HEK293 (cell line): ENCODE results near the gene C1orf74.

ENCODE experiments used
- KLF16 ChIP-seq: fragments of 450-650 bp; formaldehyde crosslinking; IDR thresholded peaks from 2 replicates; pipeline ENCODE4 v1.5.1; 2017; ENCODE audit warnings: missing biosample characterization, missing genetic modification characterization
- KLF7 ChIP-seq: fragments of 450-650 bp; formaldehyde crosslinking; IDR thresholded peaks from 2 replicates; pipeline ENCODE4 v1.5.1; 2016; ENCODE audit warnings: missing biosample characterization, missing genetic modification characterization, borderline replicate concordance
- PRDM10 ChIP-seq: fragments of 450-650 bp; formaldehyde crosslinking; IDR thresholded peaks from 2 replicates; pipeline ENCODE4 v1.5.1; 2016; ENCODE audit warnings: missing biosample characterization, missing genetic modification characterization
- REST ChIP-seq: fragments of 450-650 bp; formaldehyde crosslinking; IDR thresholded peaks from 2 replicates; pipeline ENCODE4 v1.5.1; 2016; ENCODE audit warnings: missing biosample characterization, missing genetic modification characterization
- YY1 ChIP-seq: fragments of 450-650 bp; formaldehyde crosslinking; IDR thresholded peaks from 2 replicates; pipeline ENCODE4 v1.5.1; 2018; ENCODE audit warnings: missing biosample characterization, missing genetic modification characterization
- ZNF155 ChIP-seq: fragments of 450-650 bp; formaldehyde crosslinking; IDR thresholded peaks from 2 replicates; pipeline ENCODE4 v1.5.1; 2016; ENCODE audit warnings: missing biosample characterization, missing genetic modification characterization
- ZNF571 ChIP-seq: fragments of 450-650 bp; formaldehyde crosslinking; IDR thresholded peaks from 2 replicates; pipeline ENCODE4 v1.5.0; 2017; ENCODE audit warnings: missing biosample characterization, missing genetic modification characterization
- ZNF596 ChIP-seq: fragments of 450-650 bp; IDR thresholded peaks from 2 replicates; pipeline ENCODE4 v1.5.0; 2018; ENCODE audit warnings: missing biosample characterization, mild to moderate bottlenecking, missing genetic modification characterization, moderate library complexity
- ZNF747 ChIP-seq: fragments of 450-650 bp; formaldehyde crosslinking; IDR thresholded peaks from 2 replicates; pipeline ENCODE4 v1.5.1; 2016; ENCODE audit warnings: missing biosample characterization, missing genetic modification characterization
- ZNF830 ChIP-seq: fragments of 450-650 bp; IDR thresholded peaks from 2 replicates; pipeline ENCODE4 v1.5.0; 2018; ENCODE audit warnings: missing biosample characterization, missing genetic modification characterization, low read depth, mild to moderate bottlenecking, moderate library complexity
- ZSCAN16 ChIP-seq: fragments of 450-650 bp; formaldehyde crosslinking; IDR thresholded peaks from 2 replicates; pipeline ENCODE4 v1.5.1; 2016; ENCODE audit warnings: missing biosample characterization, missing genetic modification characterization
- TF ChIP-seq, protein P1 (sequence below): fragments of 450-650 bp; formaldehyde crosslinking; IDR thresholded peaks from 2 replicates; pipeline ENCODE4 v1.5.1; 2016; ENCODE audit warnings: missing biosample characterization, missing genetic modification characterization
- TF ChIP-seq, protein P2 (sequence below): fragments of 450-650 bp; formaldehyde crosslinking; IDR thresholded peaks from 2 replicates; pipeline ENCODE4 v1.5.1; 2016; ENCODE audit warnings: missing biosample characterization, missing genetic modification characterization

- TF ChIP-seq REST (tag by site-specific recombination): no peak
- TF ChIP-seq, protein P1, sequence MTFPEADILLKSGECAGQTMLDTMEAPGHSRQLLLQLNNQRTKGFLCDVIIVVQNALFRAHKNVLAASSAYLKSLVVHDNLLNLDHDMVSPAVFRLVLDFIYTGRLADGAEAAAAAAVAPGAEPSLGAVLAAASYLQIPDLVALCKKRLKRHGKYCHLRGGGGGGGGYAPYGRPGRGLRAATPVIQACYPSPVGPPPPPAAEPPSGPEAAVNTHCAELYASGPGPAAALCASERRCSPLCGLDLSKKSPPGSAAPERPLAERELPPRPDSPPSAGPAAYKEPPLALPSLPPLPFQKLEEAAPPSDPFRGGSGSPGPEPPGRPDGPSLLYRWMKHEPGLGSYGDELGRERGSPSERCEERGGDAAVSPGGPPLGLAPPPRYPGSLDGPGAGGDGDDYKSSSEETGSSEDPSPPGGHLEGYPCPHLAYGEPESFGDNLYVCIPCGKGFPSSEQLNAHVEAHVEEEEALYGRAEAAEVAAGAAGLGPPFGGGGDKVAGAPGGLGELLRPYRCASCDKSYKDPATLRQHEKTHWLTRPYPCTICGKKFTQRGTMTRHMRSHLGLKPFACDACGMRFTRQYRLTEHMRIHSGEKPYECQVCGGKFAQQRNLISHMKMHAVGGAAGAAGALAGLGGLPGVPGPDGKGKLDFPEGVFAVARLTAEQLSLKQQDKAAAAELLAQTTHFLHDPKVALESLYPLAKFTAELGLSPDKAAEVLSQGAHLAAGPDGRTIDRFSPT: no peak
- no peak for TF ChIP-seq ZNF155 (tag by site-specific recombination)
- TF ChIP-seq ZNF747 (tag by site-specific recombination): no peak
- TF ChIP-seq ZSCAN16: no peak
- no peak for TF ChIP-seq YY1 (tag by site-specific recombination)
- no peak for TF ChIP-seq KLF7 (tag by site-specific recombination)
- TF ChIP-seq, protein P2, sequence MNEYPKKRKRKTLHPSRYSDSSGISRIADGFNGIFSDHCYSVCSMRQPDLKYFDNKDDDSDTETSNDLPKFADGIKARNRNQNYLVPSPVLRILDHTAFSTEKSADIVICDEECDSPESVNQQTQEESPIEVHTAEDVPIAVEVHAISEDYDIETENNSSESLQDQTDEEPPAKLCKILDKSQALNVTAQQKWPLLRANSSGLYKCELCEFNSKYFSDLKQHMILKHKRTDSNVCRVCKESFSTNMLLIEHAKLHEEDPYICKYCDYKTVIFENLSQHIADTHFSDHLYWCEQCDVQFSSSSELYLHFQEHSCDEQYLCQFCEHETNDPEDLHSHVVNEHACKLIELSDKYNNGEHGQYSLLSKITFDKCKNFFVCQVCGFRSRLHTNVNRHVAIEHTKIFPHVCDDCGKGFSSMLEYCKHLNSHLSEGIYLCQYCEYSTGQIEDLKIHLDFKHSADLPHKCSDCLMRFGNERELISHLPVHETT (tag by site-specific recombination): no peak
- no peak for TF ChIP-seq PRDM10 (tag by site-specific recombination)
- TF ChIP-seq ZNF596 (tag by site-specific recombination): no peak
- no peak for TF ChIP-seq ZNF571
- no peak for TF ChIP-seq KLF16
- no peak for TF ChIP-seq ZNF830 (tag by site-specific recombination)
These were observed 35.2 kb downstream of the C1orf74 start for GRCh38 chr1:209749205-209749604.
